ENCODE data around the gene HOXC11.

HOXC11 gene

DNA sequence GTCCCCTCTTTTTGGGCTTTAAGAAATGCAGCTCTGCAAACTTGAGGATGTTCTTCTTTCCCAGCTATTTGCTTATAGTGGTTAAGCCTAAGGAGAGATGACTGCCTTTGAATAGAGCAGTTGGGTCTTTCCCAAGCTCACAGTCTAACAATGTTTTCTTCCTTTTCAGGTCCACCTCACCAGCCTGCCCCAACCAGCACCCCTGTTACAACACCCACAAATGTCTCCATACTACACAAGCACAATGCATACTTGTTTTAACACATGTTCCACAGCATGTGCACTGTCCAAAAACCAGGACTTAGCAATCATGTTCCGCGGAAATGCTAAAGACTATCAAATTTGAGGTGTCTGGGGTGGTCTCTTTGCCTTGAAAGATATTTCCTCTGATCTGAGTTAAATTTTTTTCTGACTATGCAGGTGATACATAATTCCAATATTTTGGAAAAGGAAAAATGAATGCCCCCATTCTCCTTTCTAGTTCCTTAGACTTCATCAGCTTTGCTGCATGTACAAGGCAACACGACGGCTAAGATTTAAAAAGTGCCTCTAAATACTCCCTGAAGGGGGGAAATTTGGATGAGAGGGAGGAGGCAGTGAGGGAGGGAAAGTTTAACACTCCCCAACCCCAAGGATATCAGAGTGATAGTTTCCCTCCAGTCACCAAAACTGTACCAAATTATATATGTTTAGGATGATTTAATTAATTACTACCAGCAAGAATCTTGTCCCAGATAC lies 40.9 kb upstream of the HOXC11 start:
- TF ChIP-seq, protein P1, sequence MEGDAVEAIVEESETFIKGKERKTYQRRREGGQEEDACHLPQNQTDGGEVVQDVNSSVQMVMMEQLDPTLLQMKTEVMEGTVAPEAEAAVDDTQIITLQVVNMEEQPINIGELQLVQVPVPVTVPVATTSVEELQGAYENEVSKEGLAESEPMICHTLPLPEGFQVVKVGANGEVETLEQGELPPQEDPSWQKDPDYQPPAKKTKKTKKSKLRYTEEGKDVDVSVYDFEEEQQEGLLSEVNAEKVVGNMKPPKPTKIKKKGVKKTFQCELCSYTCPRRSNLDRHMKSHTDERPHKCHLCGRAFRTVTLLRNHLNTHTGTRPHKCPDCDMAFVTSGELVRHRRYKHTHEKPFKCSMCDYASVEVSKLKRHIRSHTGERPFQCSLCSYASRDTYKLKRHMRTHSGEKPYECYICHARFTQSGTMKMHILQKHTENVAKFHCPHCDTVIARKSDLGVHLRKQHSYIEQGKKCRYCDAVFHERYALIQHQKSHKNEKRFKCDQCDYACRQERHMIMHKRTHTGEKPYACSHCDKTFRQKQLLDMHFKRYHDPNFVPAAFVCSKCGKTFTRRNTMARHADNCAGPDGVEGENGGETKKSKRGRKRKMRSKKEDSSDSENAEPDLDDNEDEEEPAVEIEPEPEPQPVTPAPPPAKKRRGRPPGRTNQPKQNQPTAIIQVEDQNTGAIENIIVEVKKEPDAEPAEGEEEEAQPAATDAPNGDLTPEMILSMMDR (IDR thresholded peaks at IDR 0.05; ENCODE audit: low read depth, low read length), result no peak
- DNase-seq (ENCODE audit: extremely low read depth, low read depth), result no peak

DNA sequence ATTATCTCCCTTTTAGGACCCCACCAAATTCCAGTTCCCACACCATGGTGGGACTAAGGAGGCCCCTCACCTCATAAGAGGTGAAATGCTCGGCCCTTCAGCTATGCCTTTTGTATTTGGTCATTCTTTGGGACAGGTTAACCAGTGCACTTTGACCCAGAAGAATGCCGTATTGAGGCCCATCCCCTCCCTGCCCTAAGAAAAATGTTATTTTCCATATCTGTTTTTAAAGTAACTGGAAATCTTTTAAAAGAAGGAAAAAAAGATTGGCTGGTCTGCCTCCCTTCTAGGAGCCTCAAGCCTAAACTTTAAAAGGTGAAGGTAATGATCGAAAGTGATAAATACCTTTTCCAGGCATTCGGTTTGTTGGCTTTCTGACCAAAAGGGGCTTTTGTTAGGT lies 40.0 kb upstream of the HOXC11 start:
- no peak for DNase-seq (ENCODE audit: extremely low read depth, low read depth)
- TF ChIP-seq, protein P1 (IDR thresholded peaks at IDR 0.05; ENCODE audit: low read depth, low read length), result no peak

DNA sequence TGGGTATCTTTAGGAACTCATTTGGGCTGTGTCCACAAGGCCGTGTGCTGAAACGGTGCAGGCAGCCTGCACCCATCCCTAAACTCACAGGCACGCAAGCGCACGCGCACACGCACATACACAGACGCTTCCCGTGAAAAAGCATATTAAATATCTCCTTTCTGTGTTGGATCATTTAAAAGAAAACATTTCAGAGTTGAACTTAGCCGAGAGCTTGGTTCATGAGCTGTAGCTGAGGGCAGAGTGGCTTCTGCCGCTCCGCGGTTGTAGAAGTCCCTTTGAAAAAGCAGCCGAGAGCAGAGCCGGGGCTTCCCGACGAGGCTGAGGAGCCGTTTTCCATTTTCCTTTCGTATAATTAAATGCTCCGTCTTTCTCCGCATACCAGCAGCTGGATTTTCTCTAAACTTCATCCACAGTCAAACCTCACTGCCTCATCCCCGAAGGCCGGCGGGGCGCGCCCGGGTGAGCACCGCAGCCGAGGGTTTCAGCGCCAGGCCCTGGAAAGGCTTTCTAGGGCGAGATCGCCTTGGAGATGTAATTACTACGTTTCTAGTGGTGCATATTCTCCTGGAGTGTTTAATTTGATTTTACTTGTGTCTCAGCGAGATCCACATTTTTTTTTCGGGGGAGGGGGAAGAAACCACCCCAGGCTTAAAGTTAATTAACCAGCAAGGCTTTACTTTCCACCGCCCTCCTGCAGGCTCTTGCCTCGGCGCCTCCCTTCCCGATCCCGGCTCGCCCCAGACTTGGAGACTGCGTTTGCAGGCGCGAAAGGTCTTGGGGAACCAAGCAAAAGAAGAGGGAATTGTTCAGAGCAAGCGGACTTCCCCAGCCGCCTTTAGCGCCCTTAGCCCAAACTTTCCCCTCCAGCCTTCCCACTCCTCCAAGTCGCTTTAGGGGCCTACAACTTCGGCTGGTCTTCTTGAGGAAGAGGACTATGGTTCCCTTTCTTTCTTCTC lies 37.3 kb upstream of the HOXC11 start:
- TF ChIP-seq, protein P1 (IDR thresholded peaks at IDR 0.05; ENCODE audit: low read depth, low read length), result no peak
- no peak for DNase-seq (ENCODE audit: extremely low read depth, low read depth)

DNA sequence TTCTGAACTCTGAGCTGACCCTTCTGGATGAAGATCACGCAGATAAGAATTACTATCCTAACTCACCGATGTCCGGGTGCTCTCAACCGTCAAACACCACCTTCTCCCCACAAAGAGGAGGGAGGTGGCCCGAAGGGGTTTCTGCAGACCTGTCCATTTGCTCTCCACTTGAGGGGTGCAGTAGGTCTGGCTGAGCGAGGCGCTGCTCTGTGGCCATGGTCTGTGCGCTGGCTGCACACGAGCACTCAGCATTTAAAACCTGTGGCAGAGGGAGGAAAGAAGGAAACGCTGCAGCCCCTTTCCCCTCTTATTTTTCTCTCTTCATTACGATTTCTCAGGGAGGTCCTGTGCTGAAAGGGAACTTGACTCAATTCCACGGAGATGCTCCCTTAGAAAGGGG lies 35.8 kb upstream of the HOXC11 start:
- TF ChIP-seq, protein P1 (IDR thresholded peaks at IDR 0.05; ENCODE audit: low read depth, low read length), result no peak

DNA sequence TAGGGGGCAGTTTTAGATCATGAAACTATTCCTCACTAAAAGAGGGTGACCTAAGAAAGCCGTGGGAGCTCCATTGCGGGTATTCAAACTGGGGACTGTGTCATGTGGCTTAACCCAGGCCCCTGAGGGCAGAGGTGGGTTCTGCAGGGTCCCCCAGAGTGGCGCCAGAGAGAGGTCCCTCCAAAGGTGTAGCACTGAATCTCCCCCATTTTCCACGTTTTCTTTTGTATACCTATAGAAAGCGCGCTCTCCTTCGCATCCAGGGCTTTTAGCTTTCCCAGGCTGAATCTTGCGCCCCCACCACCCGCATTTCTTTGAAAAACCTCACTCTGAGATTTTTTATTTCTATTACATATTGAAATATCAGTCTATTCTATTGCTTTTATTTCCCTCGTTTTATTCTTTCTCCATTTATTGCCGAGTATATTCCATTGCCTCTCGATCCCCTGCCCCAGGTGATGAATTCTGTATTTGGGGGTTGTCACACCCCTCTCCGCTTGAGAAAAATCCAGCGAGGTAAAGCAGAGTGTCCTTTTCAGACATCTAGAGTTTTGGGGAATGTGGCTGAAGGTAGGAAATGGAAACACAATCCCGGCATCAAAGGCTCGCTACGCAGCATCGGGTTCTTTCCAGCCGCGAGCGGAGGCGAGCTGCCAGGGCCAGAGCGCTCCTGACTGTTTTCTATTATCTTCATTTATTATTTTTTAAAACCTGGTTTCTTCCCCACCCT lies 35.2 kb upstream of the HOXC11 start:
- TF ChIP-seq, protein P1 (IDR thresholded peaks at IDR 0.05; ENCODE audit: low read depth, low read length), result no peak
- DNase-seq (ENCODE audit: extremely low read depth, low read depth), result no peak

More for the DNA sequence above, 35.8 kb upstream of the HOXC11 start:
- no peak for DNase-seq (ENCODE audit: extremely low read depth, low read depth)

DNA sequence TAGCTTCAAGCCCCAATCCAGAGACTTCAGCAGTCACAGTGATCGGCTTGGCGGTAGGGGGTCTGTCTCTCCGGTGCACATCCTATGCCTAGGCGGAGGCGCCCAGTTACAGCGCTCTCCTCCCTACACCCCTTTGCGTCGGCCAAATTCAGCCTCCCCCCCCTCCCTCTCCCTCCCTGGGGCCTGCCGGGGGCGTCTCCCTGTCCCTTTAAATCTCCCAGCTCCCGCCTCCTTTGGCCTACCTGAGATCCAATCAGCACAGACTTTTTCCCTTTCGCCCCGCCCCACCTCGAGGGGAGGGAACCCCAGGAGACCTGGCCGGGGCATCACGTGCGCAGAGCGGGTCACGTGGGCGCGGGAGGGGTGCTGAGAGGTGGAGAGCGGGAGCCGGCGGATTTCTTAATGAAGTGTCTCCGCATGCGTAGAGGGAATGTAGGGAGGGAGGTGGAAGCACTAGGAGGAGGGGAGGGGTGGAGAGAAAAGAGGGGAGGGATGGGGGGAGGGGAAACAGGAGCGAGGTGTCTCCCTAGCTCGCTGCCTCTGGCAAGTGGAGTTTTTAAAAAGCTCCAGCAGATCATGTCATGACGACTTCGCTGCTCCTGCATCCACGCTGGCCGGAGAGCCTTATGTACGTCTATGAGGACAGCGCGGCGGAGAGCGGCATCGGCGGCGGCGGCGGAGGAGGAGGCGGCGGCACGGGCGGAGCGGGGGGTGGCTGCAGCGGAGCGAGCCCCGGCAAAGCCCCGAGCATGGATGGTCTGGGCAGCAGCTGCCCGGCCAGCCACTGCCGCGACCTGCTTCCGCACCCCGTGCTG lies 34.4 kb upstream of the HOXC11 start, which contains the start of gene HOXC13:
Gene HOXC13, plus strand, starts transcription at position 506 of the 815 bp plus-strand sequence. Its CDS starts 76 bp downstream, at position 582.
- no peak for DNase-seq (ENCODE audit: extremely low read depth, low read depth)
- TF ChIP-seq, protein P1 (IDR thresholded peaks at IDR 0.05; ENCODE audit: low read depth, low read length), result no peak
